ENCODE results near the gene CAMKK1.
A peak's percentile ranks its signal among the peaks of the same experiment; 100 is the strongest.

CAMKK1 gene

DNA sequence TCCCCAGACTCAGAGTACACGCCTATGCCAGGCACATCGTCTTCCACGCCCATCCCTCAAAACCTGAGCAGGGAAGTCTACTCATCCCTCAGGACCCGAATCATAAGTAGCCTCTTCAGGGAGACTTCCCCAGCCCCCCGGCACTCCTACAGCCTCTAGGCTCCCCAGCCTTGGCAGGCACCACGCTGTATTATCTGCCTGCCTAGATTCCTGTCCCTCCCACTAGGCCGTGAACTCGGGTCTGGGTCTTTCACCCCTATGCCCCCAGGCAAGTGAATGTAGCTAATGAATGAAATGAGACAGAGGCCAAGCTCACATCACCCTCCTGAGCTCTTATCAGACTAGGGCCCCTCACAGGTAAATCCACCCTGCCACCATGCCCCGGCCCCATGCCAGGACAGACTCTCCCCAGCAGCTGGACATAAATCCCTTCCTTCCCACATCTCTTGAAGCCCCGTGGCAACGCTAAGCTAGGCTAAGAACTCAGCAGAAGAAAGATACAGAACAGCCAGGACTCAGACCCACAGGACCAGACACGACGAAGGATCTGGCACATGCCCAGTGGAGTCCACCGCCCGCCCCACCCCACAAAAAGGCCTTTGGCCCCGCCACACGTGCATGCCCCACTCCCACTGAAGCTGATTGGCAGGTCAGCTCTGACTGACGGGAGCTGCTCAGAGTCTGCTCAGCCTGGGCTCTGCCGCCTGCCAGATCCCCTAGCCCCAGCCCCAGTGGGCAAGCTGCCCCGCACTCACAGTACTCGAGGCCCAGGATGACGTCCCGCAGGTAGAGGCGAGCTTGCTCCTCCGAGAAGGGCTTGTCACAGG, 13.0 kb downstream of the CAMKK1 start:
- TF ChIP-seq, protein P1, sequence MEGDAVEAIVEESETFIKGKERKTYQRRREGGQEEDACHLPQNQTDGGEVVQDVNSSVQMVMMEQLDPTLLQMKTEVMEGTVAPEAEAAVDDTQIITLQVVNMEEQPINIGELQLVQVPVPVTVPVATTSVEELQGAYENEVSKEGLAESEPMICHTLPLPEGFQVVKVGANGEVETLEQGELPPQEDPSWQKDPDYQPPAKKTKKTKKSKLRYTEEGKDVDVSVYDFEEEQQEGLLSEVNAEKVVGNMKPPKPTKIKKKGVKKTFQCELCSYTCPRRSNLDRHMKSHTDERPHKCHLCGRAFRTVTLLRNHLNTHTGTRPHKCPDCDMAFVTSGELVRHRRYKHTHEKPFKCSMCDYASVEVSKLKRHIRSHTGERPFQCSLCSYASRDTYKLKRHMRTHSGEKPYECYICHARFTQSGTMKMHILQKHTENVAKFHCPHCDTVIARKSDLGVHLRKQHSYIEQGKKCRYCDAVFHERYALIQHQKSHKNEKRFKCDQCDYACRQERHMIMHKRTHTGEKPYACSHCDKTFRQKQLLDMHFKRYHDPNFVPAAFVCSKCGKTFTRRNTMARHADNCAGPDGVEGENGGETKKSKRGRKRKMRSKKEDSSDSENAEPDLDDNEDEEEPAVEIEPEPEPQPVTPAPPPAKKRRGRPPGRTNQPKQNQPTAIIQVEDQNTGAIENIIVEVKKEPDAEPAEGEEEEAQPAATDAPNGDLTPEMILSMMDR (IDR thresholded peaks at IDR 0.05; ENCODE audit: insufficient read depth, missing control alignments) = no peak
- DNase-seq (ENCODE audit: insufficient read length, low spot score) (peak; percentile 64), FAIRE-seq (peak; percentile 74)

DNA sequence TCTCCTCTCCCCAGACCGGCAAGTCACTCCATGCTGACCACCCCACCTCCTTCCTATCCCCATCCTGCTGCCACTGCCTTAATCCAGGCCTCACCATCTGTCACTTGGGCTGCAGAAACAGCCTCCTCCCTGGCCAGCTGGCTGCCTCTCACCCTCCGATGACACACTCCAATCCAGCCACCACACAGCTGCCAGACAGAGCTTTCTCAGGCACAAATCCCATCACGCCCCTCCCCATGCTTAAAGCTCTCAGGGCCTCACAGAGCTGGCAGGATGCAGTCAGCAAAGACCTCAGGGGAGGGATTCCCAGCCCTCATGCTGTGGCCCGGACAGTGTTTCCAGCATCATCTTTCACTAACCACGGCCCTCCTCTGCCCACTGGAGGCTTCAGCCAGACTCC, 13.7 kb downstream of the CAMKK1 start:
- DNase-seq (ENCODE audit: insufficient read length, low spot score) = peak; percentile 99
- FAIRE-seq = peak; percentile 90
- TF ChIP-seq, protein P1 (IDR thresholded peaks at IDR 0.05; ENCODE audit: insufficient read depth, missing control alignments) = no peak

DNA sequence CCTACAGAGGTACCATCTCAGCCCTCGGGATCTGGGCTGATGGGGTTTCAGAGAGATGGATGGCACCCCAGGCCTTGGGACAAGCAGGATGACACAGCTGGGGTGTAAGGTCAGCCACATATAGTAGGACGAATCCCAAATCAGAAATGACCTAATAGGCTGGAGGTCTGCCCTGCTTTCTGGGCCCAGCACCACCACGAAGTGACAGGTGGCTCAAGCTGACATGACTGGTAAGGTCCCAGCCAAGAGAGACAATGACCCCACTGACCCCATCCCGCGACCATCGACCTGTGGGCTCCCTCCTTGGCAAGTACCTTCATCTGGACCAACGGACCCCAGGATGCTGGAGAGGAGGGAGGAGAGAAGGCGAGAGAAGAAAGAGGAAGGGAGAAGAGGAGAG, 15.6 kb downstream of the CAMKK1 start:
- TF ChIP-seq, protein P1 (IDR thresholded peaks at IDR 0.05; ENCODE audit: insufficient read depth, missing control alignments) = no peak
- no peak for DNase-seq (ENCODE audit: insufficient read length, low spot score)
- FAIRE-seq = no peak

DNA sequence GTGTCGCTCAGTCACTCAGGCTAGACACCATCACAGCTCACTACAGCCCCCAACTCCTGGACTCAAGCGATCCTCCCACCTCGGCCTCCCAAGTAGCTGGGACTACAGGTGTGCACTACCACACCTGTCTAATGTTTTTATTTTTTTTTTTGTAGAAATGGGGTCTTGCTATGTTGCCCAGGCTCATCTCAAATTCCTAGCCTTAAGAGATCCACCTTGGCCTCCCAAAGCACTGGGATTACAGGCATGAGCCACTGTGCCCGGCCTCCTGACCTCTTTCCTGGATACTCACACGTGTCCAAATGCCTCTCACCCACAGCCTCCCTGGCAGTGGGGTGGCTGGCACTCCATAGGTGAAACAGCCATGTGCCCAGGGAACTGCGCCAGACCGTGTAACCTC, 17.5 kb downstream of the CAMKK1 start:
- FAIRE-seq (no peak), DNase-seq (ENCODE audit: insufficient read length, low spot score) (no peak)
- TF ChIP-seq, protein P1 (IDR thresholded peaks at IDR 0.05; ENCODE audit: insufficient read depth, missing control alignments) = no peak

DNA sequence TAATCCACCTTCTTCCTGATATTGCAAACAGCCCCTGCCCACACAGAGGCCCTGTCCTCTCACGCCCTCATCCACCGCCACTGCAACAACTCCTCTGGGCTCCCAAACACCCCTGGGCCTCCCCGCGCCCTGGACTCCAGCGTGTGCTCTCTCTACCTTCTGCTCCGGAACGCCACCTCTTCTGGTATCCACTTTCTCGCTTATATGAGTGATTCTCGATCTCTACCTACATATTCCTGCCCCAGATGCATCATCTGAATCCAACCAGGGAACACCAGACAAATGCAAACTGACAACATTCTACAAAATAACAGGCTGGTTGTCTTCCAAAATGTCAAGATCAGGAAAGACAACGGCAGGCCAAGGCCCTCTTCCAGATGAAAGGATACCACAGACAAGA, 19.0 kb downstream of the CAMKK1 start:
- TF ChIP-seq, protein P1 (IDR thresholded peaks at IDR 0.05; ENCODE audit: insufficient read depth, missing control alignments) = no peak
- DNase-seq (ENCODE audit: insufficient read length, low spot score) (no peak), FAIRE-seq (no peak)

DNA sequence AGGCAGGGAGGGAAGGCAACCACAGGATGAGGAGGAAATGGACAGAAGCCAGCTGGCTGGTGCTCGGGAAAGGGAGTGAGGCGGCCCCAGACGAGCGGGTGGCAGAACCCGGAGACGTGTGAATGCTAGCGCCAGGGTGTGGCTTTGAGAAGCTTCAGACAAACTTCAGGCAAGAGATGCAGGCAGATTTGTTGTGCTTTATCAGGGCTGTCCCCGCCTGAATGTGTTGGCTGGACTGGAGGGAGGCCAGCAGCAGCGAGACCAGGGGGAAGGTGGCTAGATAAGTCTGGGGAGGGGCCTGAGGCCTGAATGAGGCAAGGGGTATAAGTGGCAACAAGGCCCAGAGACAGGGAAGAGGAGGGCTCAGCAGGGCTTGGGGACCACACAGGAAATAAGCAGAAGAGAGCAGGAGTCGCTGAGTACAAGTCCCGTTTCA, 22.0 kb downstream of the CAMKK1 start:
- TF ChIP-seq, protein P1 (IDR thresholded peaks at IDR 0.05; ENCODE audit: insufficient read depth, missing control alignments) = no peak
- FAIRE-seq = no peak

DNA sequence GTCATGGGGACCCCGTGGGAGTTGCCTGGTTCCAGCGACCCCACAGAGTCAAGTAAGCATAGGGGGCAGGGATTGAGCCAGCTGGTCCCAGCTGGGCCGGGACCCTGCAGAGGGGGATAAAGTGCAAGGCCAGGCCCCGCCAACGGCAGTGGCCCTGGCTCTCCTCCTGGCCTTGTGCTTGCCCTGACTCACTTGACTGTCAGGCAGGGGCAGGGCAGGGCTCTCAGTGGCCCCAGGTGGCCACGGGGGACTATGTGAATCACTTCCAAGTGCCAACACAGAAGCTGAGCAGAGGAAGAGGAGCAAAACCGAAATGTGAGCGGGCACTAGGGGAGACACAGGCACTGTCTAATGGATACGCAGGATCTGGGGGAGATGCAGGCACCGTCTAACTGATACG, 25.2 kb downstream of the CAMKK1 start:
- TF ChIP-seq, protein P1 (IDR thresholded peaks at IDR 0.05; ENCODE audit: insufficient read depth, missing control alignments) = no peak
- FAIRE-seq (no peak), DNase-seq (ENCODE audit: insufficient read length, low spot score) (no peak)

More for the DNA sequence above, 22.0 kb downstream of the CAMKK1 start:
- DNase-seq (ENCODE audit: insufficient read length, low spot score) = no peak
